Activated CD8-positive, alpha-beta memory T cell treated with anti-CD3 and anti-CD28 coated beads, Interleukin-2, amount 10 ng/mL, durations not matched to agents 7 days and 5 days (primary cell): ENCODE results near the gene GPR107. TPM values are rescaled to one million over a fixed set of nuclear protein-coding genes. Genes with fewer than 3 reads are reported as not detected.
"Not testable (repeated sequence)": the region's sequence is repeated elsewhere in the genome, so short reads cannot be mapped to it uniquely, and the experiment has no call there.

Experiments used
- ATAC-seq: fragments of 150-1000 bp; cut with Tn5 transposase; one replicate; pipeline ENCODE4 v1.10.0; 2021; ENCODE audit warnings: moderate library complexity
- CTCF ChIA-PET: fragments of 350-600 bp; sonication (Branson Sonifier 250); formaldehyde crosslinking; loops from one replicate; lab custom pipeline; 2021; ENCODE audit warnings: antibody characterized with exemption; lab: Charles Lee
- DNase-seq: peaks from one replicate; pipeline ENCODE4 v3.0.0-alpha.2; 2020
- H3K27ac Mint-ChIP-seq: one replicate; pipeline ENCODE4 v1.8.0; 2021; ENCODE audit warnings: mild to moderate bottlenecking, mixed read lengths
- H3K27me3 Mint-ChIP-seq: one replicate; pipeline ENCODE4 v1.8.0; 2021; ENCODE audit warnings: mixed read lengths
- H3K36me3 Mint-ChIP-seq: one replicate; pipeline ENCODE4 v1.8.0; 2021; ENCODE audit warnings: mild to moderate bottlenecking, mixed read lengths
- H3K4me1 Mint-ChIP-seq: one replicate; pipeline ENCODE4 v1.8.0; 2021; ENCODE audit warnings: mixed read lengths
- H3K4me3 Mint-ChIP-seq: one replicate; pipeline ENCODE4 v1.8.0; 2021; ENCODE audit warnings: mild to moderate bottlenecking, moderate library complexity, mixed read lengths
- H3K9me3 Mint-ChIP-seq: one replicate; pipeline ENCODE4 v1.8.0; 2022; ENCODE audit warnings: low read depth, mixed read lengths
- total RNA-seq, 2 experiments: library from RNA; stranded (reverse); gene quantifications; one replicate each; pipeline ENCODE4 v1.2.3, GENCODE V29; 2021

Gene GPR107
- total RNA-seq, 2 experiments from 2014 or later = 24.6 to 25.6 TPM

DNA sequence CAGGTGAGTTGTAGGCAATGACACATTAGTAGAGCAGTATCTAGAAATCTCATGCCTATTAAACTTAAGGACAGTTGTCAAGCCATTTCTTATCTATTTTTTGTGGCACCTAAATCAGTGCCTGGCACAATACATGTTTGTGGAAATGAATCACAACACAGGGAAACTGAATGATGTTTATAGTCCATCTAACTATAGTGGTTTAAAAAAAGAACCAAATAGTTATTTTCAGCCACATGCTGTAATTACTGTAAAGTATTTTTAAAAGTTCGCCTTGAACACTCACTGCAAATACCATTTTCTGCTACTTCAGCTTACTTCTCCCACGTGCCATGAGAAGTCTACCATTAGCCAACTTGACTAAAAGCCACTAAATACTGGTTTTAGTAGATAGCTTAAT lies 32.6 kb upstream of the GPR107 start:
- ATAC-seq (no peak), DNase-seq (no peak)
- Mint-ChIP-seq H3K4me3 (no peak overlapping the region), H3K4me1 (peaks cover 82% of the 10 kb centered on the region), H3K9me3 (no peaks in the 10 kb centered on the region), H3K36me3 (peaks cover 54% of the 10 kb centered on the region), H3K27me3 (no peaks in the 10 kb centered on the region), H3K27ac (peak overlapping the region; percentile 57)
- CTCF ChIA-PET = no interaction called here

DNA sequence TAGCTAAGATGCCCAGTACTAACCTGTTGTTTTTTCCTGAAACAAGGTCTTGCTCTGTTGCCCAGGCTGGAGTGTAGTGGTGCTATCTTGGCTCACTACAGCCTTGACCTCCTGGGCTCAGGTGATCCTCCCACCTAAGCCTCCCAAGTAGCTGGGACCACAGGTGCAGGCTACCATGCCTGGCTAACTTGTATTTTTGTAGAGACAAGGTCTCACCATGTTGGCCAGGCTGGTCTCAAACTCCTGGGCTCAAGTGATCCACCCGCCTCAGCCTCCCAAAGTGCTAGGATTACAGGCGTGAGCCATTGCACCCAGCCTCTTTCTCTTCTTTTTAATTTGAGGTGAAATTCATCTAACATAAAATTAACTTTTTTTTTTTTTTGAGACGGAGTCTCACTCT lies 31.9 kb upstream of the GPR107 start:
- DNase-seq, ATAC-seq, H3K4me3 Mint-ChIP-seq, H3K9me3 Mint-ChIP-seq, H3K27me3 Mint-ChIP-seq: not testable (repeated sequence)
- H3K4me1 Mint-ChIP-seq = peaks cover 82% of the 10 kb centered on the region
- peaks cover 50% of the 10 kb centered on the region for H3K36me3 Mint-ChIP-seq
- peak overlapping the region; percentile 63 for H3K27ac Mint-ChIP-seq
- CTCF ChIA-PET = interaction anchor here (1.5 kb wide), 1 partner anchor 13 kb away, joined by 6 read pairs; no protein-coding TSS in a partner anchor

GRCh38 chr9:130022566-130023143 lies 31.1 kb upstream of the GPR107 start:
- DNase-seq (no peak), ATAC-seq (no peak)
- CTCF ChIA-PET = interaction anchor here (1.5 kb wide), 1 partner anchor 12 kb away, joined by 6 read pairs; no protein-coding TSS in a partner anchor
- H3K27me3 Mint-ChIP-seq = no peaks in the 10 kb centered on the region
- no peak overlapping the region for H3K4me3 Mint-ChIP-seq
- H3K9me3 Mint-ChIP-seq = no peaks in the 10 kb centered on the region
- H3K4me1 Mint-ChIP-seq = peaks cover 82% of the 10 kb centered on the region
- H3K36me3 Mint-ChIP-seq = peaks cover 45% of the 10 kb centered on the region
- peak overlapping the region; percentile 66 for H3K27ac Mint-ChIP-seq

- peaks cover 85% of the 10 kb centered on the region for H3K4me1 Mint-ChIP-seq
- peak overlapping the region; percentile 66 for H3K27ac Mint-ChIP-seq
- ATAC-seq (peak; percentile 25), DNase-seq (no peak)
- no peaks in the 10 kb centered on the region for H3K9me3 Mint-ChIP-seq
- CTCF ChIA-PET = interaction anchor here (1.5 kb wide), 1 partner anchor 11 kb away, joined by 6 read pairs; no protein-coding TSS in a partner anchor
- no peak overlapping the region for H3K4me3 Mint-ChIP-seq
- H3K36me3 Mint-ChIP-seq = peaks cover 47% of the 10 kb centered on the region
- no peaks in the 10 kb centered on the region for H3K27me3 Mint-ChIP-seq
Measured at GRCh38 chr9:130023144-130023787, 30.4 kb upstream of the GPR107 start.

GRCh38 chr9:130023994-130024596 lies 29.6 kb upstream of the GPR107 start:
- peak overlapping the region; percentile 66 for H3K27ac Mint-ChIP-seq
- ATAC-seq = no peak
- CTCF ChIA-PET = no interaction called here
- no peaks in the 10 kb centered on the region for H3K27me3 Mint-ChIP-seq
- no peak for DNase-seq
- H3K4me3 Mint-ChIP-seq = no peak overlapping the region
- peaks cover 91% of the 10 kb centered on the region for H3K4me1 Mint-ChIP-seq
- H3K36me3 Mint-ChIP-seq = peaks cover 48% of the 10 kb centered on the region
- H3K9me3 Mint-ChIP-seq = no peaks in the 10 kb centered on the region

DNA sequence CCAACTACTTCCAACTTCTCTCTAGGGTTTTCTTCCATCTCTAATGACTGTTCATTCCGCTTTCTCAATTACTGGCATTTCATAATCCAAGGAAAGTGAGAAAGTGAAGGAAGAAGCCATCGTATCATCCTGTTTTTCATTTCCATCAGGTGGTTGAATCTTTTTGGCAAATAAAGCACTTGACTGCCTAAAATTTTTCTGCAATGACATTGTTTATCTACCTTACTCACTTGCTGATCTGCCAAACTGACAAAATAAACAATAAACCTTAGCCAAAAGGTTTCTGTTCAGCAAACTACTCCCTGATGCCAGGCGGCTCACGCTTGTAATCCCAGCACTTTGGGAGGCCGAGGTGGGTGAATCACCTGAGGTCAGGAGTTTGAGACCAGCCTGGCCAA lies 29.1 kb upstream of the GPR107 start:
- ATAC-seq = no peak
- Mint-ChIP-seq H3K9me3 (no peaks in the 10 kb centered on the region), H3K36me3 (peaks cover 46% of the 10 kb centered on the region), H3K4me1 (peaks cover 92% of the 10 kb centered on the region), H3K4me3 (no peak overlapping the region), H3K27ac (peak overlapping the region; percentile 63), H3K27me3 (no peaks in the 10 kb centered on the region)
- CTCF ChIA-PET = no interaction called here
- DNase-seq = no peak

GRCh38 chr9:130026583-130027340 lies 26.9 kb upstream of the GPR107 start:
- Mint-ChIP-seq H3K9me3 (no peaks in the 10 kb centered on the region), H3K36me3 (peaks cover 31% of the 10 kb centered on the region), H3K27me3 (no peaks in the 10 kb centered on the region), H3K4me1 (peaks cover 92% of the 10 kb centered on the region), H3K4me3 (no peak overlapping the region), H3K27ac (peak overlapping the region; percentile 88)
- CTCF ChIA-PET = interaction anchor here (1.0 to 5.1 kb wide), 5 partner anchors 9 to 70 kb away, joined by 3 to 34 read pairs (median 3); no protein-coding TSS in a partner anchor
- ATAC-seq (no peak), DNase-seq (no peak)

- H3K9me3 Mint-ChIP-seq = no peaks in the 10 kb centered on the region
- peaks cover 33% of the 10 kb centered on the region for H3K36me3 Mint-ChIP-seq
- ATAC-seq (no peak), DNase-seq (no peak)
- CTCF ChIA-PET = interaction anchor here (1.0 to 5.1 kb wide), 6 partner anchors 11 to 71 kb away, joined by 3 to 34 read pairs (median 4); partner anchors contain the start of gene GPR107
- H3K4me3 Mint-ChIP-seq = no peak overlapping the region
- H3K27me3 Mint-ChIP-seq = no peaks in the 10 kb centered on the region
- H3K27ac Mint-ChIP-seq = peak overlapping the region; percentile 88
- H3K4me1 Mint-ChIP-seq = peaks cover 93% of the 10 kb centered on the region
Measured at GRCh38 chr9:130027533-130028365, 26.0 kb upstream of the GPR107 start.

DNA sequence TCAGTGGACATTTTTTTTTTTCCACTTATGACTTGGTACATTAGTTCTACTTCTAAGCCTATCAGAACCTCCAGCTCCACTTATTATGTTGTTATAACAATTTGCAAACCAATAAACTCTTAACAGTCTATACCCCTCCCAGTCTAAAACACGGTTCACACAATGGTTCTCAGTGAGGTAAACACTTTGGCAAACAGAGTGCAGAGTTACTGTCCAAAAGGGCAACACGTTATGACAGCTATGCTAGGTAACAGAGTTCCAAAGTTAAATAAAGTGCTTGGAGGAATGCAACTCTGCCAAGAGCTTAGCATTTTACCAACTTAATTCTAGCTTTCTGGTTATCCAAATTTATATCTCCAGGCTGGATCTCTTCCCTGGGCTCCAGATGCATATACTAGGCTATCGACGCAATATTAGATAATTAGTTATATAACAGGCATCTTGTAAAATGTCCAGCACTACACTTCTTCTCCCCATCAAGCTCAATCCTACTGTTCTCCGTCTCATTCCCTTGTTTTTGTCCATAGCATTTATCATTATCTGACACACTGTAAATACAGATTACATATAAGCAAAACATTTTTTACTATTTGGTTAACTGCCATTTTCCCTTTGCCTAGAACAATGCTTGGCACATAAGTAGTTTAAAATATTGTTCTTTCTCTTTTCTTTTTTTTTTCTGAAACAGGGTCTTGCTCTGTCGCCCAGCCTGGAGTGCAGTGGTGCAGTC lies 25.0 kb upstream of the GPR107 start:
- H3K4me3 Mint-ChIP-seq = peak overlapping the region; percentile 61
- peaks cover 35% of the 10 kb centered on the region for H3K36me3 Mint-ChIP-seq

DNA sequence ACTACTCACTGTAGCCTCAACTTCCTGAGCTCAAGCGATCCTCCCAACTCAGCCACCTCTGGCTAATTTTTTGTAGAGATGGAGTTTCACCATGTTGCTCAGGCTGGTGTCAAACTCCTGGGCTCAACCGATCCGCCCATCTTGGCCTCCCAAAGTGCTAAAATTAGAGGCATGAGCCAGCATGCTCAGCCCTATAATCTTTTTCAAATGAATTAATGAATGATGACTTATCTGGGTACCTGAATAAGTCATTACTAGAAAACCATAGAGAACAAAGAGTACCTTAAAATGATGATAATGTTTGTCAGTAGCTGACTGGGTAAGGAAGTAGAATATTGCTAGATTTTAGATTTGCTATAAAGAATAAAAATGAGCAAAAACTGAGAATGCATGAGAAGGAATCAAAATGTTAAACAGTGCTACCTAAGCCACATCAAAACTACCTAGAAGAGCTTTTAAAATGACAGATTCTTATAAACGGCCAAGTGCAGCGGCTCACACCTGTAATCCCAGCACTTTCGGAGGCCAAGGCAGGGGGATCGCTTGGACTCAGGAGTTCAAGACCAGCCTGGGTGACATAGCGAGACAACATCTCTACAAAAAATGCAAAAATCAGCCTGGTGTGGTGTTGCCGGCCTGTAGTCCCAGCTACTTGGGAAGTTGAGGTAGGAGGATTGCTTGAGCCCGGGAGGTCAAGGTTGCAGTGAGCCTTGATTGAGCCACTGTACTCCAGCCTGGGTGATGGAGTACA lies 24.3 kb upstream of the GPR107 start:
- Mint-ChIP-seq H3K27ac (peak overlapping the region; percentile 88), H3K4me1 (peaks cover 90% of the 10 kb centered on the region), H3K27me3 (no peaks in the 10 kb centered on the region), H3K9me3 (no peaks in the 10 kb centered on the region), H3K4me3 (peak overlapping the region; percentile 61), H3K36me3 (peaks cover 32% of the 10 kb centered on the region)
- no peak for DNase-seq
- CTCF ChIA-PET = interaction anchor here (0.7 to 5.1 kb wide), 7 partner anchors 9 to 214 kb away, joined by 3 to 34 read pairs (median 5); partner anchors contain the start of gene GPR107
- peak; percentile 54 for ATAC-seq

More for the DNA sequence above, 25.0 kb upstream of the GPR107 start:
- CTCF ChIA-PET = interaction anchor here (1.0 to 5.1 kb wide), 6 partner anchors 10 to 164 kb away, joined by 3 to 34 read pairs (median 6); partner anchors contain the start of gene GPR107
- H3K27ac Mint-ChIP-seq = peak overlapping the region; percentile 88
- no peaks in the 10 kb centered on the region for H3K9me3 Mint-ChIP-seq
- peaks cover 92% of the 10 kb centered on the region for H3K4me1 Mint-ChIP-seq
- DNase-seq (no peak), ATAC-seq (no peak)
- no peaks in the 10 kb centered on the region for H3K27me3 Mint-ChIP-seq

- H3K4me3 Mint-ChIP-seq = peak overlapping the region; percentile 48
- CTCF ChIA-PET = interaction anchor here (1.0 to 5.1 kb wide), 9 partner anchors 8 to 145 kb away, joined by 3 to 34 read pairs (median 4); no protein-coding TSS in a partner anchor
- H3K9me3 Mint-ChIP-seq = no peaks in the 10 kb centered on the region
- ATAC-seq = peak; percentile 17
- peak overlapping the region; percentile 88 for H3K27ac Mint-ChIP-seq
- peaks cover 32% of the 10 kb centered on the region for H3K36me3 Mint-ChIP-seq
- DNase-seq = no peak
- H3K27me3 Mint-ChIP-seq = no peaks in the 10 kb centered on the region
- peaks cover 93% of the 10 kb centered on the region for H3K4me1 Mint-ChIP-seq
Measured at GRCh38 chr9:130030651-130031127, 23.0 kb upstream of the GPR107 start.
